Fibroblast of skin of scalp (primary cell): Measurements from ENCODE around the gene NBPF1.
"Not testable (repeated sequence)": the region's sequence is repeated elsewhere in the genome, so short reads cannot be mapped to it uniquely, and the experiment has no call there.

ENCODE experiments used
- DNase-seq: peaks from one replicate; pipeline ENCODE4 v3.0.0-alpha.2; 2013

NBPF1 gene

GRCh38 chr1:16621681-16622315 is 8.4 kb upstream of the NBPF1 start:
- DNase-seq: not testable (repeated sequence)

GRCh38 chr1:16621300-16621658 is 7.9 kb upstream of the NBPF1 start:
- DNase-seq: no peak

- not testable (repeated sequence) for DNase-seq
Measured at GRCh38 chr1:16619803-16620501, 6.6 kb upstream of the NBPF1 start.

- no peak for DNase-seq
Measured at GRCh38 chr1:16618719-16619118, 5.4 kb upstream of the NBPF1 start.

- DNase-seq: no peak
Measured at GRCh38 chr1:16617778-16618580, 4.6 kb upstream of the NBPF1 start.

- DNase-seq: no peak
Measured at GRCh38 chr1:16617114-16617631, 3.8 kb upstream of the NBPF1 start.

GRCh38 chr1:16615253-16616252 is 2.2 kb upstream of the NBPF1 start:
- no peak for DNase-seq

- no peak for DNase-seq
Measured at GRCh38 chr1:16614361-16615252, 1.2 kb upstream of the NBPF1 start.

GRCh38 chr1:16612332-16613172 is 812 bp downstream of the NBPF1 start:
- peak; percentile 67 for DNase-seq

- not testable (repeated sequence) for DNase-seq
Measured at GRCh38 chr1:16611981-16612331, 1.4 kb downstream of the NBPF1 start.

- not testable (repeated sequence) for DNase-seq
Measured at GRCh38 chr1:16611164-16611563, 2.2 kb downstream of the NBPF1 start.

- not testable (repeated sequence) for DNase-seq
Measured at GRCh38 chr1:16610553-16610952, 2.8 kb downstream of the NBPF1 start.

GRCh38 chr1:16609761-16610160 is 3.6 kb downstream of the NBPF1 start:
- DNase-seq: not testable (repeated sequence)

- no peak for DNase-seq
Measured at GRCh38 chr1:16608838-16609560, 4.4 kb downstream of the NBPF1 start.

- not testable (repeated sequence) for DNase-seq
Measured at GRCh38 chr1:16607853-16608815, 5.2 kb downstream of the NBPF1 start.

GRCh38 chr1:16607433-16607851 is 5.9 kb downstream of the NBPF1 start:
- no peak for DNase-seq

GRCh38 chr1:16606666-16607432 is 6.5 kb downstream of the NBPF1 start:
- not testable (repeated sequence) for DNase-seq
